Measurements from ENCODE around the gene GSTP1. TPM values are rescaled to one million over a fixed set of nuclear protein-coding genes. Genes with fewer than 3 reads are reported as not detected.
"Not testable (repeated sequence)": the region's sequence is repeated elsewhere in the genome, so short reads cannot be mapped to it uniquely, and the experiment has no call there.

GSTP1 gene
- total and polyA plus RNA-seq, 3 donors from 2014 or later = 117 to 211 (median 201) TPM

DNA sequence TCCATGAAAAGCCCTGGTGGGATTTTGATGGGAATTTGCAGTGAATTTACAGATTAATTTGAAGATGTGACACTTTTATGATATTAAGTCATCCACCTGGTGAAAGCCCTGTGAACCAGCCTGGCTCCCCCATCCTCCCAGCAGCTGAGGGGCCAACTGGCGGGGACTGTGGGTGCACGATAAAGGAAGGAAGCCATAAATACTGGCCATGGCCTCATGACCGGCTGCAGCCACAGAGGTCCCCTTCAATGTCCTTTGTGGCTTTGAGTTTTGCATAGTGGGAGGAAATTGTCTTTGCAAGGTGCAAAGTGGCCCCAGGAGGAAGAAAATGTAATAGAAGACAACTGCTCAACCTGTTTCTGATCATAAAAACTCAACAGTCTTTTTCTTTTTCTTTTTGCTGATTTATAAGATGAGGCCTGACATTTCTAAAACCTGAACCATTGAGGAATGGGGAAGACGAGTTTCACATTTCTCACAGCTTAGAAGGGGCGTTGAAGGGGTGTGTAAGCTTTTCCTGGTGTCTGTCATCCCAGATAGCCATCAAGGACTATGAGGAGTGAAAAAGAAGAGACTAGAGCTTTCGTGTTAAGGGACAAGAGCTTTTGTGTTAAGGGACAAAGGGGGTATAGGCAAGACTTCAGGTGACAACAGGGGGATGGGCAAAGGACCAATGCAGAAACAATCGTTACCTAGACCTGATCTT lies 16.9 kb downstream of the GSTP1 start:
- intact Hi-C loops (cut with DNase I; ENCODE audit: low total_unique reads) = no loop called here
- H3K4me1 ChIP-seq = peaks cover under 1% of the 10 kb centered on the region
- H3K9me3 ChIP-seq = no peaks in the 10 kb centered on the region
- H3K4me3 ChIP-seq = no peak overlapping the region
- no peaks in the 10 kb centered on the region for H3K27me3 ChIP-seq
- 56 to 69% methylated on average over 7 of the region's 7 CpGs for WGBS, 2 donors
- H3K36me3 ChIP-seq (ENCODE audit: low read depth, missing control alignments) = no peaks in the 10 kb centered on the region
- DNase-seq = no peak
- no peak for TF ChIP-seq POLR2A (IDR thresholded peaks at IDR 0.05)
- TF ChIP-seq, protein P1, sequence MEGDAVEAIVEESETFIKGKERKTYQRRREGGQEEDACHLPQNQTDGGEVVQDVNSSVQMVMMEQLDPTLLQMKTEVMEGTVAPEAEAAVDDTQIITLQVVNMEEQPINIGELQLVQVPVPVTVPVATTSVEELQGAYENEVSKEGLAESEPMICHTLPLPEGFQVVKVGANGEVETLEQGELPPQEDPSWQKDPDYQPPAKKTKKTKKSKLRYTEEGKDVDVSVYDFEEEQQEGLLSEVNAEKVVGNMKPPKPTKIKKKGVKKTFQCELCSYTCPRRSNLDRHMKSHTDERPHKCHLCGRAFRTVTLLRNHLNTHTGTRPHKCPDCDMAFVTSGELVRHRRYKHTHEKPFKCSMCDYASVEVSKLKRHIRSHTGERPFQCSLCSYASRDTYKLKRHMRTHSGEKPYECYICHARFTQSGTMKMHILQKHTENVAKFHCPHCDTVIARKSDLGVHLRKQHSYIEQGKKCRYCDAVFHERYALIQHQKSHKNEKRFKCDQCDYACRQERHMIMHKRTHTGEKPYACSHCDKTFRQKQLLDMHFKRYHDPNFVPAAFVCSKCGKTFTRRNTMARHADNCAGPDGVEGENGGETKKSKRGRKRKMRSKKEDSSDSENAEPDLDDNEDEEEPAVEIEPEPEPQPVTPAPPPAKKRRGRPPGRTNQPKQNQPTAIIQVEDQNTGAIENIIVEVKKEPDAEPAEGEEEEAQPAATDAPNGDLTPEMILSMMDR (IDR thresholded peaks at IDR 0.05) = no peak
- H3K27ac ChIP-seq = no peak overlapping the region

DNA sequence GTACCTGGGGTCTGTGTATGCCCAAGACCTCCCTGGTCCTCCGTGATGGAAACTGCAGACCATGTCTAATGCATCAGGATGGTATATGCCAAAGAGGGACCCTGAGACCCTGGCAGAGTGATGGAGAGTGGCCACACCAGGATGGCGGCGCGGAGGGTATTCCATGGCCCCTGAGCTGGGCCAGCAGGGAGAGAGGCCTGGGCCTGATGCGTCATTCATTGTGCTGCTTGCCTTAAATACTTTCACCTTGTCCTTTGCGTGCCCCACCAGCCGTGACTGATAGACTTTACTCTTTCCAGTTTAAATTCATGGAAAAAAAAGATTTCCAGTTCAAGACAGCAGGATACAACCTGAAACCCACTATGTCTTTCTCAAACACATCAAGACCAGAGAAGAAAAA lies 17.5 kb downstream of the GSTP1 start:
- TF ChIP-seq, protein P1 (IDR thresholded peaks at IDR 0.05) = no peak
- no peak for TF ChIP-seq POLR2A (IDR thresholded peaks at IDR 0.05)
- 89 to 98% methylated on average over 7 of the region's 7 CpGs for WGBS, 2 donors
- H3K4me1 ChIP-seq = peaks cover 7% of the 10 kb centered on the region
- no peak overlapping the region for H3K4me3 ChIP-seq
- H3K9me3 ChIP-seq = no peaks in the 10 kb centered on the region
- no peak overlapping the region for H3K27ac ChIP-seq
- intact Hi-C loops (cut with DNase I; ENCODE audit: low total_unique reads) = no loop called here
- DNase-seq = no peak
- H3K36me3 ChIP-seq (ENCODE audit: low read depth, missing control alignments) = no peaks in the 10 kb centered on the region
- H3K27me3 ChIP-seq = no peaks in the 10 kb centered on the region

DNA sequence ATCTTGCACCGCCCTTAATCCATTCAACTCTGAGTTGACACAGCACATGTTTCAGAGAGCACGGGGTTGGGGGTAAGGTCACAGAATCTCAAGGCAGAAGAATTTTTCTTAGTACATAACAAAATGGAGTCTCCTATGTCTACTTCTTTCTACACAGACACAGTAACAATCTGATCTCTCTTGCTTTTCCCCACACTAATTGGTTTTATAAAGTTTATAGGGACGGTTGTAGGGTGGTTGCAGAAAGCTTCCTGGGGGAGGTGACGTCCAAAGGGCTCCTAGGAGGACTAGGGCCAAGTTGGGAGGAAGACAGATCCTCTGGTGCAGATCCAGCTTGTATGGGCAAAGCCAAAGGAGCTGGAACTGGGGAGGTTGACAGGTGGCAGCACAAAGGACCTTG lies 20.5 kb downstream of the GSTP1 start:
- 76 to 88% methylated on average over 2 to 3 of the region's 4 CpGs for WGBS, 2 donors
- intact Hi-C loops (cut with DNase I; ENCODE audit: low total_unique reads) = not testable (repeated sequence)

DNA sequence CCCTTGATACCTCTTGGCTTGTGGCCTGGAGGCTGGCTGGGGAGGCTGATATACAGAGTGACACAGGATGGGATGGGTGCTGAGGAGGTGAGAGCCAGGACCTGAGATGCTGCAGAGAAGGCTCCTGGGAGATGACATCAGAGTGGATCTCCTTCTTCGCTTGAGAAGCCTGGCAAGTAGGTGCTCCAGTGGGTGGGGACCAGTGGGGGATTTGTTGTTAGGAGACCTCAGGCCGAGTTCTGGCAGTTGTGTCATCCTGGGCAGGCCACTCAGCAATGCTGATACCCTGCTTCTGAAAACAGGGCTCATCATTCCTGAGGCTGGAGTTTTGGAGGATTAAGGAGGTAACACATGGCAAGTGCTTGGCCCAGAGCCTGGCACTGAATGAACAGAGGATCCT lies 21.2 kb downstream of the GSTP1 start:
- peaks cover 18% of the 10 kb centered on the region for H3K4me1 ChIP-seq
- intact Hi-C loops (cut with DNase I; ENCODE audit: low total_unique reads) = no loop called here
- no peak for DNase-seq
- no peak overlapping the region for H3K27ac ChIP-seq
- WGBS, 2 donors = 77 to 88% methylated on average over 1 to 2 of the region's 2 CpGs
- no peaks in the 10 kb centered on the region for H3K36me3 ChIP-seq (ENCODE audit: low read depth, missing control alignments)
- TF ChIP-seq, protein P1 (IDR thresholded peaks at IDR 0.05) = no peak
- TF ChIP-seq POLR2A (IDR thresholded peaks at IDR 0.05) = no peak
- H3K4me3 ChIP-seq = no peak overlapping the region
- H3K27me3 ChIP-seq = no peaks in the 10 kb centered on the region
- H3K9me3 ChIP-seq = no peaks in the 10 kb centered on the region

More for the DNA sequence above, 20.5 kb downstream of the GSTP1 start:
- not testable (repeated sequence) for H3K9me3 ChIP-seq; H3K4me3 ChIP-seq; H3K27ac ChIP-seq; H3K27me3 ChIP-seq; H3K36me3 ChIP-seq (ENCODE audit: low read depth, missing control alignments); DNase-seq
- peaks cover 18% of the 10 kb centered on the region for H3K4me1 ChIP-seq

DNA sequence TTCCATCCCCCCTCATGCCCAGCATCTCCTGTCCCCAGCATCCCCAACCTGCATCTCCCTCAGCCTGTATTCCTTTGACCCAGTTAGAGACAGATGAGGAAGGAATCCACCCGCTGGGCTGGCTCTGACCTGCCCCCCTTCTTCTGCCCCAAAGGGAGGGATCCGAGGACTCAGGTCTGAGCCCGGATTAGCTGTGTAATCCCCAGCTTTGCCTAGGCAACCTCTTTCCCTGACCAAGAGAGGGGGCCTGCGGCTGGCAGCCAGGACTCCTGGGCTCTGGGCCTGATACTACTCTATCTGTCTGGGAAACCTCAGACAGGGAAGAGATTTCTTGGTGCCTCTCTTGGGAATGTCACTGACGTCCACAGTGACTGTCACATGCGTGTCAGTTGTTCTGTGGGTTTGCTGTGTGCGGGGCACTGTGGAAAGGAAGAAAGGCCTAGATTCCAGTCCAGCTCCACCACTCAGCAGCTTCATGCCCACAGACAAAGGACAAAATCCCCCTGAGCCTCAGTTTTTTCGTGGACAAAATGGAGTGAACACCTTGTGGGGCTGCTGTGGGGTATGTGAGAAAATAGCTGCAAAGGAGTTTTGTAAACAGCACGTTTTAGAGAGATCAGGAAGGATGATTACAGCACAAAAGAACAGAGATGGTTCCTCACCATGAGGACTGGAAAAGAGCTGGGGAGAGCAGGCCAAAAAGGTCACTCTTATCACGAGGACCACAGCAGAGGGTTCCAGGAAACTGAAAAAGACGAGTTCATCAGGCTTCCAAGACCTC lies 21.8 kb downstream of the GSTP1 start:
- no peak for DNase-seq
- intact Hi-C loops (cut with DNase I; ENCODE audit: low total_unique reads) = no loop called here
- 54 to 70% methylated on average over 10 to 11 of the region's 11 CpGs for WGBS, 2 donors
- no peak for TF ChIP-seq POLR2A (IDR thresholded peaks at IDR 0.05)
- Histone ChIP-seq H3K27me3 (no peaks in the 10 kb centered on the region), H3K36me3 (ENCODE audit: low read depth, missing control alignments) (no peaks in the 10 kb centered on the region), H3K27ac (no peak overlapping the region), H3K9me3 (no peaks in the 10 kb centered on the region), H3K4me3 (no peak overlapping the region), H3K4me1 (peaks cover 18% of the 10 kb centered on the region)

Data from testis (tissue), 3 donors.